ENCODE results near the gene COL4A1. TPM values are rescaled to one million over a fixed set of nuclear protein-coding genes. Genes with fewer than 3 reads are reported as not detected.

The COL4A1 gene
- total and polyA plus RNA-seq, 2 of the 13 experiments (the other 11 are each of a cell fraction or from before 2014, with no cell fraction given): not detected

GRCh38 chr13:110187641-110188161, 119.3 kb downstream of the COL4A1 start:
- WGBS (ENCODE audit: low lambda C conversion rate): 13% methylated on average over 1 of the region's 5 CpGs
- intact Hi-C loops (cut with micrococcal nuclease; ENCODE audit: unreplicated experiment): no loop called here
- no TSS peak for BruUV-seq (replicated peaks)
- H3K79me2 ChIP-seq (ENCODE audit: insufficient read depth, low read length): no peaks in the 10 kb centered on the region
- H2AFZ ChIP-seq (ENCODE audit: low read length): no peak overlapping the region
- no peak overlapping the region for H3K9ac ChIP-seq (ENCODE audit: insufficient read depth, low read depth, low read length)
- no peak overlapping the region for H3K4me2 ChIP-seq (ENCODE audit: low read depth, low read length)
- no peaks in the 10 kb centered on the region for H3K36me3 ChIP-seq (replicated peaks in 1 of 2; ENCODE audit: control insufficient read depth in 1 of 2, insufficient read depth in 2 of 2, low read length in 2 of 2)
- H4K20me1 ChIP-seq (ENCODE audit: insufficient read depth, low read length): no peaks in the 10 kb centered on the region
- POLR2A ChIA-PET: no interaction called here
- TF ChIP-seq AKNA (CRISPR knock-in tag; IDR thresholded peaks at IDR 0.05; ENCODE audit: borderline replicate concordance) (no peak), HIVEP1 (CRISPR knock-in tag; IDR thresholded peaks at IDR 0.05) (no peak), MAFK (conservative IDR thresholded peaks at IDR 0.05 in 1 of 2, IDR thresholded peaks at IDR 0.05 in 1 of 2; ENCODE audit: low read length in 2 of 2) (peak; percentile 15 to 55; a peak in 2 of 4 replicates)
- CTCF ChIA-PET (ENCODE audit: low intra/inter-chr PET ratio, low total read pairs): no interaction called here
- FAIRE-seq (no peak), ATAC-seq (no peak), DNase-seq (ENCODE audit: low spot score) (no peak)
- H3K4me3 ChIP-seq (replicated peaks in 1 of 3; ENCODE audit: insufficient read depth in 1 of 3, low read depth in 2 of 3, low read length in 3 of 3): no peak overlapping the region
- H3K4me1 ChIP-seq (ENCODE audit: insufficient read depth, low read length): no peaks in the 10 kb centered on the region
- H3K27ac ChIP-seq (ENCODE audit: extremely low read length, insufficient read depth, low read length): no peak overlapping the region
- in situ Hi-C loops (cut with HindIII; ENCODE audit: extremely low pct_ligation_motif_present, low pct_unique_long_range_greater_than_20kb): no loop called here
- peaks cover 0 to 10% of the 10 kb centered on the region in 2 experiments; a peak in 1 of 5 replicates for H3K27me3 ChIP-seq (ENCODE audit: control insufficient read depth in 1 of 2, insufficient read depth in 2 of 2, low read length in 2 of 2)
- no peaks in the 10 kb centered on the region for H3K9me3 ChIP-seq (ENCODE audit: low read length)
